Gastroesophageal sphincter (tissue), 3 donors: ENCODE results near the gene ZFR2.

Experiments
- EP300 ChIP-seq: sonication (generic); formaldehyde crosslinking; IDR thresholded peaks from one replicate; pipeline ENCODE4 v1.6.1; 2017; ENCODE audit warnings: antibody characterized with exemption, mild to moderate bottlenecking
- POLR2A ChIP-seq, 2 donors: fragments of 450-650 bp; IDR thresholded peaks; one replicate each; pipeline ENCODE4 v1.6.1; 2017; ENCODE audit warnings: antibody characterized with exemption in 2 of 2, mild to moderate bottlenecking in 2 of 2, moderate library complexity in 1 of 2
- POLR2AphosphoS5 ChIP-seq: sonication (generic); formaldehyde crosslinking; IDR thresholded peaks from one replicate; pipeline ENCODE4 v1.6.1; 2017; ENCODE audit warnings: antibody characterized with exemption
- TF ChIP-seq, protein P1 (sequence below), 4 experiments: fragments of 200-600 bp in 2 of 4; fragments of 450-650 bp in 2 of 4; sonication (generic) in 1 of 4; IDR thresholded peaks; one replicate each; pipeline ENCODE4 v1.5.1; 2017 to 2019; ENCODE audit warnings: antibody characterized with exemption in 4 of 4, mild to moderate bottlenecking in 2 of 4, moderate library complexity in 2 of 4

GRCh38 chr19:3808420-3809143, 60.3 kb downstream of the ZFR2 start:
- TF ChIP-seq, protein P1, sequence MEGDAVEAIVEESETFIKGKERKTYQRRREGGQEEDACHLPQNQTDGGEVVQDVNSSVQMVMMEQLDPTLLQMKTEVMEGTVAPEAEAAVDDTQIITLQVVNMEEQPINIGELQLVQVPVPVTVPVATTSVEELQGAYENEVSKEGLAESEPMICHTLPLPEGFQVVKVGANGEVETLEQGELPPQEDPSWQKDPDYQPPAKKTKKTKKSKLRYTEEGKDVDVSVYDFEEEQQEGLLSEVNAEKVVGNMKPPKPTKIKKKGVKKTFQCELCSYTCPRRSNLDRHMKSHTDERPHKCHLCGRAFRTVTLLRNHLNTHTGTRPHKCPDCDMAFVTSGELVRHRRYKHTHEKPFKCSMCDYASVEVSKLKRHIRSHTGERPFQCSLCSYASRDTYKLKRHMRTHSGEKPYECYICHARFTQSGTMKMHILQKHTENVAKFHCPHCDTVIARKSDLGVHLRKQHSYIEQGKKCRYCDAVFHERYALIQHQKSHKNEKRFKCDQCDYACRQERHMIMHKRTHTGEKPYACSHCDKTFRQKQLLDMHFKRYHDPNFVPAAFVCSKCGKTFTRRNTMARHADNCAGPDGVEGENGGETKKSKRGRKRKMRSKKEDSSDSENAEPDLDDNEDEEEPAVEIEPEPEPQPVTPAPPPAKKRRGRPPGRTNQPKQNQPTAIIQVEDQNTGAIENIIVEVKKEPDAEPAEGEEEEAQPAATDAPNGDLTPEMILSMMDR (IDR thresholded peaks at IDR 0.05) = no peak
- TF ChIP-seq POLR2A (IDR thresholded peaks at IDR 0.05) (no peak), EP300 (no peak), POLR2AphosphoS5 (no peak)
